Epidermal melanocyte (primary cell): ENCODE results near the gene CFAP46.
"Not testable (repeated sequence)": the region's sequence is repeated elsewhere in the genome, so short reads cannot be mapped to it uniquely, and the experiment has no call there.

ENCODE experiments used
- DNase-seq: peaks from one replicate; pipeline ENCODE4 v3.0.0; 2011; ENCODE audit warnings: low spot score; ENCODE audit not compliant: insufficient read length

The CFAP46 gene

GRCh38 chr10:132810141-132810806, 132.1 kb downstream of the CFAP46 start:
- no peak for DNase-seq

GRCh38 chr10:132809232-132810140, 132.9 kb downstream of the CFAP46 start:
- DNase-seq = no peak

- DNase-seq = no peak
Measured at GRCh38 chr10:132808383-132809231, 133.8 kb downstream of the CFAP46 start.

GRCh38 chr10:132807621-132808049, 134.7 kb downstream of the CFAP46 start:
- DNase-seq = no peak

- no peak for DNase-seq
Measured at GRCh38 chr10:132806561-132807003, 135.8 kb downstream of the CFAP46 start.

- DNase-seq = no peak
Measured at GRCh38 chr10:132806110-132806509, 136.3 kb downstream of the CFAP46 start.

GRCh38 chr10:132805599-132805998, 136.8 kb downstream of the CFAP46 start:
- no peak for DNase-seq

GRCh38 chr10:132804785-132805426, 137.5 kb downstream of the CFAP46 start:
- DNase-seq = no peak

GRCh38 chr10:132804287-132804686, 138.1 kb downstream of the CFAP46 start:
- no peak for DNase-seq

- no peak for DNase-seq
Measured at GRCh38 chr10:132803416-132804210, 138.8 kb downstream of the CFAP46 start.

- DNase-seq = no peak
Measured at GRCh38 chr10:132802694-132803320, 139.6 kb downstream of the CFAP46 start.

- no peak for DNase-seq
Measured at GRCh38 chr10:132802048-132802447, 140.3 kb downstream of the CFAP46 start.

- DNase-seq = no peak
Measured at GRCh38 chr10:132799865-132800264, 142.5 kb downstream of the CFAP46 start.

- DNase-seq = no peak
Measured at GRCh38 chr10:132798876-132799275, 143.5 kb downstream of the CFAP46 start.

- no peak for DNase-seq
Measured at GRCh38 chr10:132798403-132798802, 144.0 kb downstream of the CFAP46 start.

- not testable (repeated sequence) for DNase-seq
Measured at GRCh38 chr10:132797986-132798385, 144.4 kb downstream of the CFAP46 start.

GRCh38 chr10:132796846-132797245, 145.5 kb downstream of the CFAP46 start:
- DNase-seq = no peak

GRCh38 chr10:132793871-132794849, 148.2 kb downstream of the CFAP46 start:
- DNase-seq = no peak

GRCh38 chr10:132793213-132793612, 149.2 kb downstream of the CFAP46 start:
- DNase-seq = no peak
